HEK293 (cell line): ENCODE data around the gene FCHO1.

Experiments used
- CTCF ChIA-PET: fragments of 350-600 bp; formaldehyde crosslinking; extraction: SDS; loops from one replicate; lab custom pipeline; 2021; ENCODE audit warnings: antibody characterized with exemption; lab: Yijun Ruan, JAX
- POLR2A ChIA-PET: fragments of 300-600 bp; formaldehyde crosslinking; extraction: SDS; loops from one replicate; lab custom pipeline; 2020; ENCODE audit warnings: antibody characterized with exemption, inconsistent platforms; lab: Yijun Ruan, JAX
- H3K27ac ChIP-seq: fragments of 200-500 bp; sonication (Bioruptor generic); 2 replicates; pipeline ENCODE4 v1.5.1; 2014; ENCODE audit warnings: low read depth, low read length, control low read depth, inconsistent platforms; ENCODE audit errors: extremely low read depth
- H3K36me3 ChIP-seq, 2 experiments: fragments of 200-500 bp in 1 of 2; sonication (Bioruptor generic) in 1 of 2; 1 replicate in 1 of 2; 2 replicates in 1 of 2; pipeline ENCODE4 v1.5.1; 2014 to 2017; ENCODE audit warnings: inconsistent platforms in 2 of 2, low read length in 2 of 2; ENCODE audit not compliant: control insufficient read depth in 2 of 2, insufficient read depth in 1 of 2
- H3K4me1 ChIP-seq: fragments of 200-500 bp; sonication (Bioruptor generic); 2 replicates; pipeline ENCODE4 v1.5.1; 2014; ENCODE audit warnings: mild to moderate bottlenecking, low read length, inconsistent platforms; ENCODE audit not compliant: control insufficient read depth, insufficient read depth
- H3K4me3 ChIP-seq: 2 replicates; pipeline ENCODE4 v1.5.1; 2011; ENCODE audit warnings: low read depth, mild to moderate bottlenecking, control low read depth, low read length, moderate library complexity
- H3K9me3 ChIP-seq: fragments of 200-500 bp; sonication (Bioruptor generic); 2 replicates; pipeline ENCODE4 v1.5.1; 2014; ENCODE audit warnings: low read depth, low read length, inconsistent platforms; ENCODE audit not compliant: control insufficient read depth, insufficient read depth
- EGR2 ChIP-seq: fragments of 450-650 bp; formaldehyde crosslinking; IDR thresholded peaks from 2 replicates; pipeline ENCODE4 v1.5.1; 2016; ENCODE audit warnings: low read depth, missing biosample characterization, missing genetic modification characterization
- GLIS1 ChIP-seq: fragments of 450-650 bp; formaldehyde crosslinking; IDR thresholded peaks from 2 replicates; pipeline ENCODE4 v1.5.1; 2016; ENCODE audit warnings: missing biosample characterization, missing genetic modification characterization
- RBAK ChIP-seq: fragments of 450-650 bp; formaldehyde crosslinking; IDR thresholded peaks from 2 replicates; pipeline ENCODE4 v1.5.1; 2016; ENCODE audit warnings: missing biosample characterization, missing genetic modification characterization
- SCRT1 ChIP-seq: fragments of 450-650 bp; formaldehyde crosslinking; IDR thresholded peaks from 2 replicates; pipeline ENCODE4 v1.5.1; 2016; ENCODE audit warnings: missing biosample characterization, missing genetic modification characterization, borderline replicate concordance
- SCRT2 ChIP-seq: fragments of 450-650 bp; formaldehyde crosslinking; IDR thresholded peaks from 2 replicates; pipeline ENCODE4 v1.5.1; 2016; ENCODE audit warnings: missing biosample characterization, missing genetic modification characterization
- SP7 ChIP-seq: fragments of 450-650 bp; formaldehyde crosslinking; IDR thresholded peaks from 2 replicates; pipeline ENCODE4 v1.5.1; 2016; ENCODE audit warnings: missing biosample characterization, missing genetic modification characterization
- WT1 ChIP-seq: fragments of 450-650 bp; formaldehyde crosslinking; IDR thresholded peaks from 2 replicates; pipeline ENCODE4 v1.5.1; 2016; ENCODE audit warnings: missing biosample characterization, missing genetic modification characterization
- ZBTB17 ChIP-seq: fragments of 450-650 bp; formaldehyde crosslinking; IDR thresholded peaks from 2 replicates; pipeline ENCODE4 v1.5.1; 2016; ENCODE audit warnings: missing biosample characterization, missing genetic modification characterization
- ZFHX2 ChIP-seq: fragments of 450-650 bp; formaldehyde crosslinking; conservative IDR thresholded peaks from 2 replicates; pipeline ENCODE4 v1.5.1; 2016; ENCODE audit warnings: missing biosample characterization, missing genetic modification characterization
- ZNF133 ChIP-seq: fragments of 450-650 bp; formaldehyde crosslinking; IDR thresholded peaks from 2 replicates; pipeline ENCODE4 v1.5.1; 2016; ENCODE audit warnings: missing biosample characterization, missing genetic modification characterization
- ZNF2 ChIP-seq: fragments of 450-650 bp; formaldehyde crosslinking; IDR thresholded peaks from 2 replicates; pipeline ENCODE4 v1.5.1; 2016; ENCODE audit warnings: missing biosample characterization, missing genetic modification characterization
- ZNF223 ChIP-seq: fragments of 450-650 bp; formaldehyde crosslinking; IDR thresholded peaks from 2 replicates; pipeline ENCODE4 v1.5.1; 2016; ENCODE audit warnings: missing biosample characterization, missing genetic modification characterization
- ZNF335 ChIP-seq: fragments of 450-650 bp; formaldehyde crosslinking; conservative IDR thresholded peaks from 2 replicates; pipeline ENCODE4 v1.5.1; 2016; ENCODE audit warnings: missing biosample characterization, missing genetic modification characterization
- ZNF341 ChIP-seq: fragments of 450-650 bp; formaldehyde crosslinking; IDR thresholded peaks from 2 replicates; pipeline ENCODE4; 2016; ENCODE audit warnings: low read depth, missing biosample characterization, missing genetic modification characterization
- ZNF366 ChIP-seq: fragments of 450-650 bp; formaldehyde crosslinking; conservative IDR thresholded peaks from 2 replicates; pipeline ENCODE4 v1.5.1; 2016; ENCODE audit warnings: missing biosample characterization, missing genetic modification characterization
- ZNF391 ChIP-seq: fragments of 450-650 bp; formaldehyde crosslinking; IDR thresholded peaks from 2 replicates; pipeline ENCODE4 v1.5.1; 2016; ENCODE audit warnings: low read depth, missing biosample characterization, missing genetic modification characterization, borderline replicate concordance
- ZNF600 ChIP-seq: fragments of 450-650 bp; formaldehyde crosslinking; IDR thresholded peaks from 2 replicates; pipeline ENCODE4 v1.5.1; 2016; ENCODE audit warnings: missing biosample characterization, missing genetic modification characterization
- ZNF624 ChIP-seq: fragments of 450-650 bp; formaldehyde crosslinking; IDR thresholded peaks from 2 replicates; pipeline ENCODE4 v1.5.1; 2017; ENCODE audit warnings: missing biosample characterization, missing genetic modification characterization
- ZNF629 ChIP-seq: fragments of 450-650 bp; formaldehyde crosslinking; IDR thresholded peaks from 2 replicates; pipeline ENCODE4 v1.5.1; 2017; ENCODE audit warnings: missing biosample characterization, missing genetic modification characterization
- ZSCAN30 ChIP-seq: fragments of 450-650 bp; IDR thresholded peaks from 2 replicates; pipeline ENCODE4 v1.5.1; 2018; ENCODE audit warnings: missing biosample characterization, mild to moderate bottlenecking, missing genetic modification characterization, moderate library complexity
- TF ChIP-seq, protein P1 (sequence below): fragments of 450-650 bp; formaldehyde crosslinking; IDR thresholded peaks from 2 replicates; pipeline ENCODE4 v1.5.1; 2017; ENCODE audit warnings: missing biosample characterization, missing genetic modification characterization
- TF ChIP-seq, protein P2 (sequence below): fragments of 450-650 bp; formaldehyde crosslinking; IDR thresholded peaks from 2 replicates; pipeline ENCODE4 v1.5.1; 2016; ENCODE audit warnings: missing biosample characterization, missing genetic modification characterization
- TF ChIP-seq, protein P3 (sequence below): fragments of 450-650 bp; formaldehyde crosslinking; IDR thresholded peaks from 2 replicates; pipeline ENCODE4 v1.5.1; 2016; ENCODE audit warnings: missing biosample characterization, missing genetic modification characterization
- TF ChIP-seq, protein P4 (sequence below): fragments of 450-650 bp; formaldehyde crosslinking; IDR thresholded peaks from 2 replicates; pipeline ENCODE4 v1.5.1; 2016; ENCODE audit warnings: missing biosample characterization, missing genetic modification characterization
- TF ChIP-seq, protein P5 (sequence below): fragments of 450-650 bp; formaldehyde crosslinking; IDR thresholded peaks from 2 replicates; pipeline ENCODE4 v1.5.1; 2016; ENCODE audit warnings: missing biosample characterization, missing genetic modification characterization

Gene FCHO1

DNA sequence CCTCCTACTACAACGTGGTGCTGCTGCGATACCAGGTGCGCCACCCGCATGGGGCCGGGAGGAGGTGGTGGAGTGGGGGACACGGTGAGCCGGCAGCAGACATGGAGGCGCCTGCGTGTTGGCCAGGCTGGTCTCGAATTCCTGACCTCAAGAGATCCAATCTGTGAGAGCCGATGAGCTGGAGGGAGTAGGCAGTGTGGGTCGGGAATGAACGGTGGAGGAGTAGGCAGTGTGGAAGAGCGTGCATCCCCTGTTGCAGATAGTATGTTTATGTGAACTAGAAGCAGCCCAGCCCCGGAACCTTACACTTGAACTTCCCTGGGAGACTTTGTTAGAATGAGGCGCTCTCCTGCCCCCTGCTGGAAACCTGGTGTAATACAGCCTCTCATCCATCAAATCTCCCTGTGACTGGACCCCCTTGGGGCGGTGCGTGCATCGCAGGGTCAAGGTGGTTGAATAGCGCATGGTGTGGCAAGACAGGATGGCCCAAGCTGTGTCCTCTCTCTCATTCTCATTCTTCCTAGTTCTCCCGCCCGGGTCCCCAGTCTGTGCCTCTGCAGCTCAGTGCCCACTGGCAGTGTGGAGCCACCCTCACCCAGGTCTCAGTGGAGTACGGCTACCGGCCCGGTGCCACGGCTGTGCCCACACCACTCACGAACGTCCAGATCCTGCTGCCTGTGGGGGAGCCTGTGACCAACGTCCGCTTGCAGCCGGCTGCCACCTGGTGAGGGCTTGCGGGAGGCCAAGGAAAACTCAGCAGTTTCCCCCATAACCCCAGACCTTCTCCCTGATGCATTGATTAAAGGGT is 33.1 kb downstream of the FCHO1 start:
- Histone ChIP-seq H3K36me3 (no peaks in the 10 kb centered on the region), H3K27ac (no peak overlapping the region), H3K4me3 (no peak overlapping the region), H3K9me3 (no peaks in the 10 kb centered on the region), H3K4me1 (no peaks in the 10 kb centered on the region)
- ChIA-PET CTCF (interaction anchor here (0.5 to 3.2 kb wide), 20 partner anchors 10 to 1037 kb away, joined by 3 to 12 read pairs (median 4); partner anchors contain the start of gene RPL18A), POLR2A (no interaction called here)
- TF ChIP-seq WT1 (tag by site-specific recombination), result no peak
- peak; percentile 86 for TF ChIP-seq EGR2 (tag by site-specific recombination)
- TF ChIP-seq, protein P1, sequence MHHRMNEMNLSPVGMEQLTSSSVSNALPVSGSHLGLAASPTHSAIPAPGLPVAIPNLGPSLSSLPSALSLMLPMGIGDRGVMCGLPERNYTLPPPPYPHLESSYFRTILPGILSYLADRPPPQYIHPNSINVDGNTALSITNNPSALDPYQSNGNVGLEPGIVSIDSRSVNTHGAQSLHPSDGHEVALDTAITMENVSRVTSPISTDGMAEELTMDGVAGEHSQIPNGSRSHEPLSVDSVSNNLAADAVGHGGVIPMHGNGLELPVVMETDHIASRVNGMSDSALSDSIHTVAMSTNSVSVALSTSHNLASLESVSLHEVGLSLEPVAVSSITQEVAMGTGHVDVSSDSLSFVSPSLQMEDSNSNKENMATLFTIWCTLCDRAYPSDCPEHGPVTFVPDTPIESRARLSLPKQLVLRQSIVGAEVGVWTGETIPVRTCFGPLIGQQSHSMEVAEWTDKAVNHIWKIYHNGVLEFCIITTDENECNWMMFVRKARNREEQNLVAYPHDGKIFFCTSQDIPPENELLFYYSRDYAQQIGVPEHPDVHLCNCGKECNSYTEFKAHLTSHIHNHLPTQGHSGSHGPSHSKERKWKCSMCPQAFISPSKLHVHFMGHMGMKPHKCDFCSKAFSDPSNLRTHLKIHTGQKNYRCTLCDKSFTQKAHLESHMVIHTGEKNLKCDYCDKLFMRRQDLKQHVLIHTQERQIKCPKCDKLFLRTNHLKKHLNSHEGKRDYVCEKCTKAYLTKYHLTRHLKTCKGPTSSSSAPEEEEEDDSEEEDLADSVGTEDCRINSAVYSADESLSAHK, result no peak
- TF ChIP-seq ZNF223 (tag by site-specific recombination), result peak; percentile 100
- TF ChIP-seq ZFHX2 (tag by site-specific recombination), result peak; percentile 76
- peak; percentile 21; the same call in 1 of the 2 replicates for TF ChIP-seq ZNF391 (tag by site-specific recombination)
- peak; percentile 49 for TF ChIP-seq ZNF335 (tag by site-specific recombination)
- peak; percentile 39; the same call in 1 of the 2 replicates for TF ChIP-seq SP7 (tag by site-specific recombination)
- TF ChIP-seq, protein P2, sequence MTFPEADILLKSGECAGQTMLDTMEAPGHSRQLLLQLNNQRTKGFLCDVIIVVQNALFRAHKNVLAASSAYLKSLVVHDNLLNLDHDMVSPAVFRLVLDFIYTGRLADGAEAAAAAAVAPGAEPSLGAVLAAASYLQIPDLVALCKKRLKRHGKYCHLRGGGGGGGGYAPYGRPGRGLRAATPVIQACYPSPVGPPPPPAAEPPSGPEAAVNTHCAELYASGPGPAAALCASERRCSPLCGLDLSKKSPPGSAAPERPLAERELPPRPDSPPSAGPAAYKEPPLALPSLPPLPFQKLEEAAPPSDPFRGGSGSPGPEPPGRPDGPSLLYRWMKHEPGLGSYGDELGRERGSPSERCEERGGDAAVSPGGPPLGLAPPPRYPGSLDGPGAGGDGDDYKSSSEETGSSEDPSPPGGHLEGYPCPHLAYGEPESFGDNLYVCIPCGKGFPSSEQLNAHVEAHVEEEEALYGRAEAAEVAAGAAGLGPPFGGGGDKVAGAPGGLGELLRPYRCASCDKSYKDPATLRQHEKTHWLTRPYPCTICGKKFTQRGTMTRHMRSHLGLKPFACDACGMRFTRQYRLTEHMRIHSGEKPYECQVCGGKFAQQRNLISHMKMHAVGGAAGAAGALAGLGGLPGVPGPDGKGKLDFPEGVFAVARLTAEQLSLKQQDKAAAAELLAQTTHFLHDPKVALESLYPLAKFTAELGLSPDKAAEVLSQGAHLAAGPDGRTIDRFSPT (tag by site-specific recombination), result 0 out of 2 replicates have a peak, but pooled peaks have one; percentile 16
- TF ChIP-seq ZNF133 (tag by site-specific recombination), result no peak
- TF ChIP-seq ZNF366 (tag by site-specific recombination), result peak; percentile 49; the same call in 1 of the 2 replicates
- TF ChIP-seq, protein P3, sequence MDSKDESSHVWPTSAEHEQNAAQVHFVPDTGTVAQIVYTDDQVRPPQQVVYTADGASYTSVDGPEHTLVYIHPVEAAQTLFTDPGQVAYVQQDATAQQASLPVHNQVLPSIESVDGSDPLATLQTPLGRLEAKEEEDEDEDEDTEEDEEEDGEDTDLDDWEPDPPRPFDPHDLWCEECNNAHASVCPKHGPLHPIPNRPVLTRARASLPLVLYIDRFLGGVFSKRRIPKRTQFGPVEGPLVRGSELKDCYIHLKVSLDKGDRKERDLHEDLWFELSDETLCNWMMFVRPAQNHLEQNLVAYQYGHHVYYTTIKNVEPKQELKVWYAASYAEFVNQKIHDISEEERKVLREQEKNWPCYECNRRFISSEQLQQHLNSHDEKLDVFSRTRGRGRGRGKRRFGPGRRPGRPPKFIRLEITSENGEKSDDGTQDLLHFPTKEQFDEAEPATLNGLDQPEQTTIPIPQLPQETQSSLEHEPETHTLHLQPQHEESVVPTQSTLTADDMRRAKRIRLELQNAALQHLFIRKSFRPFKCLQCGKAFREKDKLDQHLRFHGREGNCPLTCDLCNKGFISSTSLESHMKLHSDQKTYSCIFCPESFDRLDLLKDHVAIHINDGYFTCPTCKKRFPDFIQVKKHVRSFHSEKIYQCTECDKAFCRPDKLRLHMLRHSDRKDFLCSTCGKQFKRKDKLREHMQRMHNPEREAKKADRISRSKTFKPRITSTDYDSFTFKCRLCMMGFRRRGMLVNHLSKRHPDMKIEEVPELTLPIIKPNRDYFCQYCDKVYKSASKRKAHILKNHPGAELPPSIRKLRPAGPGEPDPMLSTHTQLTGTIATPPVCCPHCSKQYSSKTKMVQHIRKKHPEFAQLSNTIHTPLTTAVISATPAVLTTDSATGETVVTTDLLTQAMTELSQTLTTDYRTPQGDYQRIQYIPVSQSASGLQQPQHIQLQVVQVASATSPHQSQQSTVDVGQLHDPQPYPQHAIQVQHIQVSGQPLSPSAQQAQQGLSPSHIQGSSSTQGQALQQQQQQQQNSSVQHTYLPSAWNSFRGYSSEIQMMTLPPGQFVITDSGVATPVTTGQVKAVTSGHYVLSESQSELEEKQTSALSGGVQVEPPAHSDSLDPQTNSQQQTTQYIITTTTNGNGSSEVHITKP, result peak; percentile 88
- 0 out of 2 replicates have a peak, but pooled peaks have one; percentile 20 for TF ChIP-seq SCRT1 (tag by site-specific recombination)
- TF ChIP-seq ZNF341 (tag by site-specific recombination), result peak; percentile 81
- TF ChIP-seq ZBTB17 (tag by site-specific recombination), result peak; percentile 83; the same call in 1 of the 2 replicates
- peak; percentile 74 for TF ChIP-seq GLIS1
- peak; percentile 49; the same call in 1 of the 2 replicates for TF ChIP-seq ZSCAN30 (tag by site-specific recombination)
- TF ChIP-seq, protein P4, sequence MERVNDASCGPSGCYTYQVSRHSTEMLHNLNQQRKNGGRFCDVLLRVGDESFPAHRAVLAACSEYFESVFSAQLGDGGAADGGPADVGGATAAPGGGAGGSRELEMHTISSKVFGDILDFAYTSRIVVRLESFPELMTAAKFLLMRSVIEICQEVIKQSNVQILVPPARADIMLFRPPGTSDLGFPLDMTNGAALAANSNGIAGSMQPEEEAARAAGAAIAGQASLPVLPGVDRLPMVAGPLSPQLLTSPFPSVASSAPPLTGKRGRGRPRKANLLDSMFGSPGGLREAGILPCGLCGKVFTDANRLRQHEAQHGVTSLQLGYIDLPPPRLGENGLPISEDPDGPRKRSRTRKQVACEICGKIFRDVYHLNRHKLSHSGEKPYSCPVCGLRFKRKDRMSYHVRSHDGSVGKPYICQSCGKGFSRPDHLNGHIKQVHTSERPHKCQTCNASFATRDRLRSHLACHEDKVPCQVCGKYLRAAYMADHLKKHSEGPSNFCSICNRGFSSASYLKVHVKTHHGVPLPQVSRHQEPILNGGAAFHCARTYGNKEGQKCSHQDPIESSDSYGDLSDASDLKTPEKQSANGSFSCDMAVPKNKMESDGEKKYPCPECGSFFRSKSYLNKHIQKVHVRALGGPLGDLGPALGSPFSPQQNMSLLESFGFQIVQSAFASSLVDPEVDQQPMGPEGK (tag by site-specific recombination), result peak; percentile 66; the same call in 1 of the 2 replicates
- TF ChIP-seq, protein P5, sequence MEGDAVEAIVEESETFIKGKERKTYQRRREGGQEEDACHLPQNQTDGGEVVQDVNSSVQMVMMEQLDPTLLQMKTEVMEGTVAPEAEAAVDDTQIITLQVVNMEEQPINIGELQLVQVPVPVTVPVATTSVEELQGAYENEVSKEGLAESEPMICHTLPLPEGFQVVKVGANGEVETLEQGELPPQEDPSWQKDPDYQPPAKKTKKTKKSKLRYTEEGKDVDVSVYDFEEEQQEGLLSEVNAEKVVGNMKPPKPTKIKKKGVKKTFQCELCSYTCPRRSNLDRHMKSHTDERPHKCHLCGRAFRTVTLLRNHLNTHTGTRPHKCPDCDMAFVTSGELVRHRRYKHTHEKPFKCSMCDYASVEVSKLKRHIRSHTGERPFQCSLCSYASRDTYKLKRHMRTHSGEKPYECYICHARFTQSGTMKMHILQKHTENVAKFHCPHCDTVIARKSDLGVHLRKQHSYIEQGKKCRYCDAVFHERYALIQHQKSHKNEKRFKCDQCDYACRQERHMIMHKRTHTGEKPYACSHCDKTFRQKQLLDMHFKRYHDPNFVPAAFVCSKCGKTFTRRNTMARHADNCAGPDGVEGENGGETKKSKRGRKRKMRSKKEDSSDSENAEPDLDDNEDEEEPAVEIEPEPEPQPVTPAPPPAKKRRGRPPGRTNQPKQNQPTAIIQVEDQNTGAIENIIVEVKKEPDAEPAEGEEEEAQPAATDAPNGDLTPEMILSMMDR (tag by site-specific recombination), result peak; percentile 79
- no peak for TF ChIP-seq RBAK (tag by site-specific recombination)
- TF ChIP-seq ZNF600, result peak; percentile 98
- TF ChIP-seq ZNF2 (tag by site-specific recombination), result peak; percentile 59
- TF ChIP-seq ZNF629, result no peak
- TF ChIP-seq ZNF624, result no peak
- peak; percentile 68 for TF ChIP-seq SCRT2
